Loucy (cell line): ENCODE measurements around the gene MAPKBP1.

Experiments used
- H2AFZ ChIP-seq: fragments of 200-600 bp; sonication (generic); 2 replicates; pipeline ENCODE4 v1.6.0; 2016; ENCODE audit warnings: antibody characterized with exemption, mild to moderate bottlenecking, low read length, moderate library complexity
- H3F3A ChIP-seq: fragments of 200-600 bp; 2 replicates; pipeline ENCODE4 v1.6.0; 2016; ENCODE audit warnings: antibody characterized with exemption, low read depth, mild to moderate bottlenecking
- H3K27me3 ChIP-seq: fragments of 200-600 bp; sonication (generic); 2 replicates; pipeline ENCODE4 v1.6.1; 2014; ENCODE audit warnings: low read length, mild to moderate bottlenecking; ENCODE audit not compliant: insufficient read depth, poor library complexity, severe bottlenecking
- H3K36me3 ChIP-seq: fragments of 200-600 bp; sonication (generic); 2 replicates; pipeline ENCODE4 v1.6.1; 2016; ENCODE audit warnings: low read length; ENCODE audit not compliant: insufficient read depth
- H3K4me1 ChIP-seq: fragments of 200-600 bp; sonication (generic); 2 replicates; pipeline ENCODE4 v1.5.1; 2014; ENCODE audit warnings: low read length, mild to moderate bottlenecking; ENCODE audit not compliant: insufficient read depth, poor library complexity, severe bottlenecking
- H3K4me2 ChIP-seq: fragments of 200-600 bp; sonication (generic); 2 replicates; pipeline ENCODE4 v1.6.0; 2014; ENCODE audit warnings: antibody characterized with exemption, low read length, low read depth, mild to moderate bottlenecking; ENCODE audit not compliant: poor library complexity, severe bottlenecking
- H3K4me3 ChIP-seq: fragments of 200-600 bp; sonication (generic); 2 replicates; pipeline ENCODE4 v1.5.1; 2014; ENCODE audit warnings: low read length, mild to moderate bottlenecking, mixed read lengths; ENCODE audit not compliant: poor library complexity, severe bottlenecking
- H3K79me2 ChIP-seq: fragments of 200-600 bp; sonication (generic); 2 replicates; pipeline ENCODE4 v1.6.1; 2014; ENCODE audit warnings: low read length; ENCODE audit not compliant: insufficient read depth
- H3K9ac ChIP-seq: fragments of 200-600 bp; sonication (generic); 2 replicates; pipeline ENCODE4 v1.6.0; 2014; ENCODE audit warnings: mild to moderate bottlenecking, low read depth, low read length, moderate library complexity; ENCODE audit not compliant: poor library complexity, severe bottlenecking
- H3K9me2 ChIP-seq: fragments of 200-600 bp; sonication (generic); replicated peaks from 2 replicates; pipeline ENCODE4 v1.6.1; 2016; ENCODE audit warnings: low read depth, low read length, mixed read lengths
- H3K9me3 ChIP-seq: fragments of 200-600 bp; sonication (generic); 2 replicates; pipeline ENCODE4 v1.6.1; 2014; ENCODE audit warnings: mild to moderate bottlenecking, antibody characterized with exemption, low read length, low read depth; ENCODE audit not compliant: insufficient read depth
- H4K20me1 ChIP-seq: fragments of 200-600 bp; sonication (generic); 2 replicates; pipeline ENCODE4 v1.6.0; 2014; ENCODE audit warnings: antibody characterized with exemption, low read length, mild to moderate bottlenecking; ENCODE audit not compliant: insufficient read depth, poor library complexity, severe bottlenecking
- EZH2phosphoT487 ChIP-seq: fragments of 200-600 bp; IDR thresholded peaks from 2 replicates; pipeline ENCODE4 v1.6.1; 2018; ENCODE audit warnings: antibody characterized with exemption, mild to moderate bottlenecking, moderate library complexity, borderline replicate concordance
- TF ChIP-seq, protein P1 (sequence below): fragments of 200-600 bp; sonication (generic); conservative IDR thresholded peaks from 2 replicates; pipeline ENCODE4 v1.5.1; 2014; ENCODE audit warnings: mild to moderate bottlenecking, antibody characterized with exemption, low read length

Gene MAPKBP1

DNA sequence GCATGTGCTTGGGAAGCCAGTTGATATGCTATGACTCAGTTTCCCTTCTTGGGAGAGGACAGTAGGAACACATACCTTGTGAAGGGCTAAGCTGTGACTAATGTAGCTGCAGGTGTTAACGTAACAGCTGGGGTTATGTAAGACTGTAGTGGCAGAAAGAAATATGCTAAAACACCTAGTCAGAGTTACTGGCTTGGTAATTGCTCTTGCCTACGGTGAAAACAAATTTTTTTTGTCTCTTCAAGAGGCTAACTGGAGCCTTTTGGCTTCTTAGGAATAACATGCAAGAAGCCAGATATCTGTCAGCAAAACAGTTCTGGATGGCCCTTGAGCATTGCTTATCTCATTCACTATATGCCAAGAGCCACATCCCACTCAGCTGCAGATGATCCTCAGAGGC is 1.4 kb downstream of the MAPKBP1 start:
- TF ChIP-seq, protein P1, sequence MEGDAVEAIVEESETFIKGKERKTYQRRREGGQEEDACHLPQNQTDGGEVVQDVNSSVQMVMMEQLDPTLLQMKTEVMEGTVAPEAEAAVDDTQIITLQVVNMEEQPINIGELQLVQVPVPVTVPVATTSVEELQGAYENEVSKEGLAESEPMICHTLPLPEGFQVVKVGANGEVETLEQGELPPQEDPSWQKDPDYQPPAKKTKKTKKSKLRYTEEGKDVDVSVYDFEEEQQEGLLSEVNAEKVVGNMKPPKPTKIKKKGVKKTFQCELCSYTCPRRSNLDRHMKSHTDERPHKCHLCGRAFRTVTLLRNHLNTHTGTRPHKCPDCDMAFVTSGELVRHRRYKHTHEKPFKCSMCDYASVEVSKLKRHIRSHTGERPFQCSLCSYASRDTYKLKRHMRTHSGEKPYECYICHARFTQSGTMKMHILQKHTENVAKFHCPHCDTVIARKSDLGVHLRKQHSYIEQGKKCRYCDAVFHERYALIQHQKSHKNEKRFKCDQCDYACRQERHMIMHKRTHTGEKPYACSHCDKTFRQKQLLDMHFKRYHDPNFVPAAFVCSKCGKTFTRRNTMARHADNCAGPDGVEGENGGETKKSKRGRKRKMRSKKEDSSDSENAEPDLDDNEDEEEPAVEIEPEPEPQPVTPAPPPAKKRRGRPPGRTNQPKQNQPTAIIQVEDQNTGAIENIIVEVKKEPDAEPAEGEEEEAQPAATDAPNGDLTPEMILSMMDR = no peak
- TF ChIP-seq EZH2phosphoT487 = no peak
- H3K79me2 ChIP-seq = peaks cover 57% of the 10 kb centered on the region; the same call in 1 of the 2 replicates
- peaks cover 66% of the 10 kb centered on the region for H3K4me1 ChIP-seq
- no peaks in the 10 kb centered on the region for H3K9me2 ChIP-seq
- H3K9me3 ChIP-seq = no peaks in the 10 kb centered on the region
- peak overlapping the region; percentile 95 for H3K4me3 ChIP-seq
- no peaks in the 10 kb centered on the region for H4K20me1 ChIP-seq
- H2AFZ ChIP-seq = no peak overlapping the region
- H3K9ac ChIP-seq = peak overlapping the region; percentile 86
- H3K36me3 ChIP-seq = no peaks in the 10 kb centered on the region
- H3K4me2 ChIP-seq = peak overlapping the region; percentile 91
- no peaks in the 10 kb centered on the region for H3K27me3 ChIP-seq
- no peaks in the 10 kb centered on the region for H3F3A ChIP-seq

- Histone ChIP-seq H3K9me2 (no peaks in the 10 kb centered on the region), H2AFZ (no peak overlapping the region), H3K4me2 (peak overlapping the region; percentile 91), H3F3A (no peaks in the 10 kb centered on the region), H3K79me2 (peaks cover 67% of the 10 kb centered on the region), H3K36me3 (no peaks in the 10 kb centered on the region), H3K4me1 (peaks cover 79% of the 10 kb centered on the region), H3K9ac (peak overlapping the region; percentile 86), H4K20me1 (no peaks in the 10 kb centered on the region), H3K9me3 (no peaks in the 10 kb centered on the region), H3K4me3 (peak overlapping the region; percentile 95), H3K27me3 (no peaks in the 10 kb centered on the region)
- TF ChIP-seq, protein P1 = no peak
- no peak for TF ChIP-seq EZH2phosphoT487
Measured at GRCh38 chr15:41777421-41777973, 3.2 kb downstream of the MAPKBP1 start.

- peaks cover 71% of the 10 kb centered on the region for H3K79me2 ChIP-seq
Measured at GRCh38 chr15:41778521-41778920, 4.2 kb downstream of the MAPKBP1 start.

More at GRCh38 chr15:41778521-41778920, 4.2 kb downstream of the MAPKBP1 start:
- peak overlapping the region; percentile 95 for H3K4me3 ChIP-seq
- H3K9me2 ChIP-seq = no peaks in the 10 kb centered on the region
- H2AFZ ChIP-seq = no peak overlapping the region
- no peak for TF ChIP-seq EZH2phosphoT487
- TF ChIP-seq, protein P1 = no peak
- H3F3A ChIP-seq = no peaks in the 10 kb centered on the region
- H3K9me3 ChIP-seq = no peaks in the 10 kb centered on the region
- H4K20me1 ChIP-seq = no peaks in the 10 kb centered on the region
- H3K4me1 ChIP-seq = peaks cover 82% of the 10 kb centered on the region
- no peaks in the 10 kb centered on the region for H3K36me3 ChIP-seq
- no peaks in the 10 kb centered on the region for H3K27me3 ChIP-seq
- H3K9ac ChIP-seq = peak overlapping the region; percentile 86
- peak overlapping the region; percentile 91 for H3K4me2 ChIP-seq
